ENCODE measurements around the gene RNF213. TPM values are rescaled to one million over a fixed set of nuclear protein-coding genes. Genes with fewer than 3 reads are reported as not detected.

Gene RNF213
- total and polyA plus RNA-seq, 2 of the 8 experiments (the other 6 are each of a cell fraction or from before 2014, with no cell fraction given): 33.8 to 62.8 TPM

- Histone ChIP-seq H2BK5ac (ENCODE audit: low read depth, low read length) (no peak overlapping the region), H3K4me3 (ENCODE audit: extremely low read depth in 1 of 4, insufficient read depth in 2 of 4, low read depth in 3 of 4, low read length in 4 of 4) (no peak overlapping the region), H3K79me2 (ENCODE audit: control insufficient read depth in 1 of 2, insufficient read depth in 2 of 2, low read length in 2 of 2) (no peaks in the 10 kb centered on the region), H3K36me3 (ENCODE audit: control insufficient read depth in 2 of 4, insufficient read depth in 4 of 4, low read length in 3 of 4) (peaks cover 25 to 61% (median 50%) of the 10 kb centered on the region in 4 experiments), H3K18ac (ENCODE audit: extremely low read depth, low read length) (no peak overlapping the region), H2BK120ac (replicated peaks; ENCODE audit: low read depth, low read length) (no peak overlapping the region), H3K9ac (replicated peaks in 1 of 4; ENCODE audit: extremely low read depth in 1 of 4, low read depth in 3 of 4, low read length in 3 of 4) (no peak overlapping the region), H3K9me3 (ENCODE audit: insufficient read depth in 2 of 2, low read depth in 1 of 2, low read length in 1 of 2) (no peaks in the 10 kb centered on the region), H3K56ac (replicated peaks; ENCODE audit: insufficient read length, low read depth, low read length) (no peak overlapping the region), H4K8ac (ENCODE audit: extremely low read depth, insufficient read depth, low read length) (no peak overlapping the region; the same call in 1 of the 2 replicates), H3K23ac (ENCODE audit: insufficient read length) (no peak overlapping the region), H3K79me1 (ENCODE audit: low read depth, low read length) (peaks cover 2% of the 10 kb centered on the region; the same call in 1 of the 2 replicates), H3K4me2 (ENCODE audit: insufficient read depth in 1 of 2, low read depth in 2 of 2, low read length in 2 of 2) (no peak overlapping the region), H2BK15ac (ENCODE audit: low read length) (no peak overlapping the region), H3K4me1 (replicated peaks in 1 of 4; ENCODE audit: control insufficient read depth in 3 of 4, insufficient read depth in 4 of 4, low read length in 3 of 4) (no peaks in the 10 kb centered on the region), H2AFZ (ENCODE audit: low read length) (no peak overlapping the region), H2AK5ac (ENCODE audit: low read depth, low read length) (no peak overlapping the region), H4K91ac (replicated peaks; ENCODE audit: insufficient read length, low read length) (no peak overlapping the region), H3K27ac (ENCODE audit: low read depth, low read length) (no peak overlapping the region), H3K23me2 (ENCODE audit: low read depth, low read length) (no peaks in the 10 kb centered on the region), H4K20me1 (replicated peaks in 1 of 2; ENCODE audit: control insufficient read depth in 1 of 2, insufficient read depth in 2 of 2, low read length in 2 of 2) (peaks cover 0 to 4% of the 10 kb centered on the region in 2 experiments), H3K27me3 (replicated peaks in 1 of 4; ENCODE audit: control insufficient read depth in 3 of 4, extremely low read depth in 1 of 4, insufficient read depth in 3 of 4, low read length in 3 of 4) (no peaks in the 10 kb centered on the region), H3K4ac (replicated peaks; ENCODE audit: insufficient read length, low read depth, low read length) (no peak overlapping the region), H3K14ac (ENCODE audit: insufficient read length) (no peak overlapping the region), H2BK12ac (ENCODE audit: low read depth, low read length) (no peak overlapping the region), H4K5ac (ENCODE audit: insufficient read length, low read depth, low read length) (no peak overlapping the region), H2BK20ac (ENCODE audit: low read length) (no peak overlapping the region)
- no peak for DNase-seq (ENCODE audit: low read depth in 1 of 2, low spot score in 2 of 2)
- no peak for TF ChIP-seq CBX8 (IDR thresholded peaks at IDR 0.05; ENCODE audit: borderline replicate concordance, low read depth, low read length)
- TF ChIP-seq SAP30 (IDR thresholded peaks at IDR 0.05; ENCODE audit: insufficient read depth, insufficient replicate concordance, low read length): no peak
- TF ChIP-seq BRCA1 (IDR thresholded peaks at IDR 0.05; ENCODE audit: low read depth, low read length): no peak
- no peak for TF ChIP-seq CEBPB (IDR thresholded peaks at IDR 0.05; ENCODE audit: low read depth, low read length)
- TF ChIP-seq SP2 (IDR thresholded peaks at IDR 0.05; ENCODE audit: low read length): no peak
- TF ChIP-seq RFX5 (IDR thresholded peaks at IDR 0.05; ENCODE audit: borderline replicate concordance, low read depth, low read length): no peak
- TF ChIP-seq GABPA (IDR thresholded peaks at IDR 0.05; ENCODE audit: borderline replicate concordance, insufficient read depth, low read length): no peak
- no peak for TF ChIP-seq JUN (IDR thresholded peaks at IDR 0.05; ENCODE audit: low read depth, low read length)
- no peak for TF ChIP-seq EGR1 (IDR thresholded peaks at IDR 0.05; ENCODE audit: borderline replicate concordance, low read depth, low read length)
- no peak for TF ChIP-seq TCF12 (IDR thresholded peaks at IDR 0.05; ENCODE audit: low read depth, low read length)
- 88% methylated on average over 8 of the region's 8 CpGs; no CpG with 5 or more reads in 1 of the 2 experiments for WGBS, 2 experiments (ENCODE audit: extremely low coverage in 1 of 2, insufficient coverage in 1 of 2, insufficient read length in 1 of 2, insufficient replicate concordance in 2 of 2, low coverage in 1 of 2, low lambda C conversion rate in 2 of 2, missing lambda C conversion rate in 1 of 2)
- FAIRE-seq: no peak
- CTCF ChIA-PET (ENCODE audit: partially characterized antibody): interaction anchor here (0.6 to 2.6 kb wide), 2 partner anchors 33 to 143 kb away, joined by 3 to 7 read pairs; no protein-coding TSS in a partner anchor
- POLR2A ChIA-PET (ENCODE audit: partially characterized antibody): no interaction called here
These were observed 78.5 kb downstream of the RNF213 start for GRCh38 chr17:80339118-80339517.

Data from H1 (cell line).